CD4-positive, alpha-beta T cell (primary cell): ENCODE data around the gene NDUFA7. TPM values are rescaled to one million over a fixed set of nuclear protein-coding genes. Genes with fewer than 3 reads are reported as not detected.

Source experiments
- ATAC-seq: fragments of 200-7000 bp; cut with Tn5 transposase; one replicate; pipeline ENCODE4 v1.10.0; 2022; ENCODE audit warnings: mild to moderate bottlenecking; ENCODE audit not compliant: poor library complexity
- CTCF ChIA-PET: fragments of 350-600 bp; sonication (Branson Sonifier 250); formaldehyde crosslinking; loops from one replicate; lab custom pipeline; 2021; ENCODE audit warnings: antibody characterized with exemption, inconsistent platforms; lab: Charles Lee
- POLR2A ChIA-PET: fragments of 350-600 bp; sonication (Branson Sonifier 250); formaldehyde crosslinking; loops from one replicate; lab custom pipeline; 2021; ENCODE audit warnings: antibody characterized with exemption, inconsistent platforms; lab: Charles Lee
- DNase-seq, 14 experiments: peaks; one replicate each; pipeline ENCODE4 v3.0.0-alpha.2; 2013 to 2020; ENCODE audit warnings: mixed read lengths in 2 of 14
- H3K27ac ChIP-seq, 2 donors: one replicate each; pipeline versions ENCODE4 v1.5.1 to v1.7.0; 2013; ENCODE audit warnings: low read length in 2 of 2, low read depth in 1 of 2, mild to moderate bottlenecking in 1 of 2
- H3K27me3 ChIP-seq, 2 experiments: 1 replicate in 1 of 2; 2 replicates in 1 of 2; pipeline versions ENCODE4 v1.6.1 to v1.7.0; 2013; ENCODE audit warnings: low read length in 2 of 2, control low read depth in 1 of 2, mild to moderate bottlenecking in 1 of 2, moderate library complexity in 1 of 2; ENCODE audit not compliant: insufficient read depth in 2 of 2, control insufficient read depth in 1 of 2
- H3K36me3 ChIP-seq: one replicate; pipeline ENCODE4 v1.6.1; 2013; ENCODE audit warnings: low read length, control low read depth; ENCODE audit not compliant: insufficient read depth
- H3K4me1 ChIP-seq: one replicate; pipeline ENCODE4 v1.6.1; 2013; ENCODE audit warnings: low read length, control low read depth; ENCODE audit not compliant: insufficient read depth
- H3K4me3 ChIP-seq: one replicate; pipeline ENCODE4 v1.5.1; 2013; ENCODE audit warnings: mild to moderate bottlenecking, low read length, moderate library complexity
- H3K9me3 ChIP-seq, 2 experiments: 1 replicate in 1 of 2; 2 replicates in 1 of 2; pipeline versions ENCODE4 v1.6.1 to v1.7.0; 2013; ENCODE audit warnings: low read length in 2 of 2, mild to moderate bottlenecking in 2 of 2, control low read depth in 1 of 2, moderate library complexity in 1 of 2; ENCODE audit not compliant: control insufficient read depth in 1 of 2, insufficient read depth in 1 of 2
- H3K27ac Mint-ChIP-seq: one replicate; pipeline ENCODE4 v1.8.0; 2020; ENCODE audit warnings: mixed read lengths
- H3K27me3 Mint-ChIP-seq: one replicate; pipeline ENCODE4 v1.8.0; 2021; ENCODE audit warnings: mixed read lengths
- H3K36me3 Mint-ChIP-seq: one replicate; pipeline ENCODE4 v1.8.0; 2021; ENCODE audit warnings: low read depth, mixed read lengths
- H3K4me1 Mint-ChIP-seq: one replicate; pipeline ENCODE4 v1.8.0; 2021; ENCODE audit warnings: low read depth, mixed read lengths
- H3K4me3 Mint-ChIP-seq: one replicate; pipeline ENCODE4 v1.8.0; 2020; ENCODE audit warnings: mild to moderate bottlenecking, mixed read lengths
- H3K9me3 Mint-ChIP-seq: one replicate; pipeline ENCODE4 v1.8.0; 2020; ENCODE audit warnings: mixed read lengths
- intact Hi-C, 2 experiments: fragments of 100-400 bp; cut with DNase I in 1 of 2; cut with micrococcal nuclease in 1 of 2; formaldehyde crosslinking; loops; one replicate each; pipeline versions ENCODE4 v1.15.1 to v1.9.0; 2023 to 2025; cut with DNase I, micrococcal nuclease
- total RNA-seq, 174 experiments: library from RNA in 2 of 174; stranded (reverse) in 2 of 174; gene quantifications; one replicate each; pipeline ENCODE4 v1.2.3 and lab custom pipeline; 2021 to 2026
- TF ChIP-seq, protein P1 (sequence below): fragments of 200-600 bp; IDR thresholded peaks from one replicate; pipeline ENCODE4 v1.8.0; 2022; ENCODE audit warnings: antibody characterized with exemption, mild to moderate bottlenecking

Gene NDUFA7
- total RNA-seq, 2 experiments from 2014 or later: 42.0 to 42.7 TPM

DNA sequence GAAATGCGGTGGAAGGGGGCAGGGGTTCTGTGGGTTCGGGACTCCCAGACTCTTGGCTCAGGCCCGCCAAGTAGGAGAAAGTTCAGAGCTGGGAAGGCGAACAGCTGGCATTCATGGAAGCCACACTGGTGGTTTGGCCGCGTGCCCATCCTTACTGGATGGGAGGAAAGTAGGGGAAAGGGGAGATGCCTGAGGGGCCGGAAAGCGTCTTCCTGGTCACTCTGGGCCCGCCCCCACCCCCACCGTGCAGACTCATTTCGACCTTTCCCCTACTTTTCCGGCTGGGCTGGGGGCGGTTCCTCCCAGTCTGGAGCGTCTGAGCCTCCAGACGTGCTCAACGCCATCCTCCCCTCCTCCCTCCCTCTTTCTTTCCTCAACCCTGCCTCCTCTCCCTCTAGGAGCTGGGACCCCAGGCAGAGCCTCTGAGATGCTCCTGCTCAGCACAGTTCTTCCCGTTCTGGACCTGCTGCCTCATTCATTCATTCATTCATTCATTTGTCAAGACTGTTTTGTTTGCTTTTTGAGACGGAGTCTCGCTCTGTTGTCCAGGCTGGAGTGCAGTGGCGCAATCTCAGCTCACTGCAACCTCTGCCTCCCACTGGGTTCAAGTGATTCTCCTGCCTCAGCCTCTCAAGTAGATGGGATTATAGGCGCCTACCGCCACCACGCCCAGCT lies 46.3 kb upstream of the NDUFA7 start:
- H3K9me3 ChIP-seq: no peaks in the 10 kb centered on the region
- peaks cover 18% of the 10 kb centered on the region for H3K4me1 ChIP-seq
- DNase-seq (no peak), ATAC-seq (no peak)
- Mint-ChIP-seq H3K4me3 (no peak overlapping the region), H3K4me1 (peaks cover 13% of the 10 kb centered on the region), H3K9me3 (no peaks in the 10 kb centered on the region), H3K27ac (no peak overlapping the region), H3K27me3 (peaks cover 54% of the 10 kb centered on the region), H3K36me3 (no peaks in the 10 kb centered on the region)
- no peak overlapping the region for H3K4me3 ChIP-seq
- POLR2A ChIA-PET: no interaction called here
- TF ChIP-seq, protein P1, sequence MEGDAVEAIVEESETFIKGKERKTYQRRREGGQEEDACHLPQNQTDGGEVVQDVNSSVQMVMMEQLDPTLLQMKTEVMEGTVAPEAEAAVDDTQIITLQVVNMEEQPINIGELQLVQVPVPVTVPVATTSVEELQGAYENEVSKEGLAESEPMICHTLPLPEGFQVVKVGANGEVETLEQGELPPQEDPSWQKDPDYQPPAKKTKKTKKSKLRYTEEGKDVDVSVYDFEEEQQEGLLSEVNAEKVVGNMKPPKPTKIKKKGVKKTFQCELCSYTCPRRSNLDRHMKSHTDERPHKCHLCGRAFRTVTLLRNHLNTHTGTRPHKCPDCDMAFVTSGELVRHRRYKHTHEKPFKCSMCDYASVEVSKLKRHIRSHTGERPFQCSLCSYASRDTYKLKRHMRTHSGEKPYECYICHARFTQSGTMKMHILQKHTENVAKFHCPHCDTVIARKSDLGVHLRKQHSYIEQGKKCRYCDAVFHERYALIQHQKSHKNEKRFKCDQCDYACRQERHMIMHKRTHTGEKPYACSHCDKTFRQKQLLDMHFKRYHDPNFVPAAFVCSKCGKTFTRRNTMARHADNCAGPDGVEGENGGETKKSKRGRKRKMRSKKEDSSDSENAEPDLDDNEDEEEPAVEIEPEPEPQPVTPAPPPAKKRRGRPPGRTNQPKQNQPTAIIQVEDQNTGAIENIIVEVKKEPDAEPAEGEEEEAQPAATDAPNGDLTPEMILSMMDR: no peak
- H3K27ac ChIP-seq: no peak overlapping the region
- intact Hi-C loops: no loop called here
- H3K27me3 ChIP-seq: peaks cover 31 to 34% of the 10 kb centered on the region in 2 experiments
- CTCF ChIA-PET: interaction anchor here (0.6 kb wide), 1 partner anchor 1989 kb away, joined by 3 read pairs; no protein-coding TSS in a partner anchor
- no peaks in the 10 kb centered on the region for H3K36me3 ChIP-seq

DNA sequence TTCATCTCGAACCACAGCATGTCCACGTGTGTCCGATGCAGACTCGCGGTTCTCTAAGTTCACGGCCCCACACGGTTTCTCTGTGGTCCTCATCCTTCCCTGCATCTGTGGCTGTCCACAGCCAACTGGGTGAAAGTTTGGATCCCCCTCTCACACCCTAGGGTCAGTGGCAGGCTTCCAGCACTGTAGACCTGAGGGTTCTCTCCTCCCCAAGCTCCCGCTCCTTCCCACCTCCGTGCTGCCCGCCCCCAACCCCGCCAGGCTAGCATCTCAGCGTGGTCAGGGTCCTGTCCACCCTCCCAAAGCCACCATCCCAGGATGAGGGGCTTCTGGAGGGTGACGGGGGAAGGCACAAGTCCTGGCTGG lies 45.8 kb upstream of the NDUFA7 start:
- POLR2A ChIA-PET: no interaction called here

DNA sequence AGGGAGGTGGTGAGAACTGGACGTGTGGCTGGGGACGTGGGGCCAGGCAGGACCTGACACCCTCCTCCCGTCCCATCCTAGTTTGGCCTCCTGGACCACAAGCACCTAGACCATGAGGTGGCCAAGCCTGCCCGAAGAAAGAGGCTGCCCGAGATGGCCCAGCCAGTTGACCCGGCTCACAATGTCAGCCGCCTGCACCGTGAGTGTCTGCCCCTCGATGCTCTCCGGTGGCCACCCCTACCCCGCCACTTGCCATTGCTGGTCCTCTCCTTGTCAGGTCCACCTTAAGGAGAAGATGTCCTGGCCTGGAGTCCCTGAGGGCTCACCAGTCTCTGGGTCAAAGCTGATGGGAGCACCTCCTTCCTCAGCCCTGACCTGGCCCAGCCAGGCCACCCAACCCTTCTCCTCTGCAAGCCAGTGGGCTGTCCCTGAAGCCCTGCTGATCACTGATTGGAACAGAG lies 45.0 kb upstream of the NDUFA7 start:
- no peak for DNase-seq
- ChIA-PET CTCF (no interaction called here), POLR2A (no interaction called here)
- ATAC-seq: no peak
- H3K4me1 Mint-ChIP-seq: peaks cover 13% of the 10 kb centered on the region
- H3K9me3 Mint-ChIP-seq: no peaks in the 10 kb centered on the region
- H3K4me3 Mint-ChIP-seq: no peak overlapping the region
- H3K36me3 ChIP-seq: no peaks in the 10 kb centered on the region
- peaks cover 38 to 39% of the 10 kb centered on the region in 2 experiments for H3K27me3 ChIP-seq
- TF ChIP-seq, protein P1: no peak
- H3K27me3 Mint-ChIP-seq: peaks cover 64% of the 10 kb centered on the region
- H3K36me3 Mint-ChIP-seq: no peaks in the 10 kb centered on the region
- peaks cover 18% of the 10 kb centered on the region for H3K4me1 ChIP-seq
- H3K27ac ChIP-seq: no peak overlapping the region
- intact Hi-C loops: no loop called here
- peaks cover 0 to 4% of the 10 kb centered on the region in 2 experiments for H3K9me3 ChIP-seq
- H3K4me3 ChIP-seq: no peak overlapping the region
- no peak overlapping the region for H3K27ac Mint-ChIP-seq

More for the DNA sequence above, 45.8 kb upstream of the NDUFA7 start:
- no peaks in the 10 kb centered on the region for H3K36me3 ChIP-seq
- no peak overlapping the region for H3K4me3 ChIP-seq
- Mint-ChIP-seq H3K4me1 (peaks cover 13% of the 10 kb centered on the region), H3K9me3 (no peaks in the 10 kb centered on the region), H3K27ac (no peak overlapping the region), H3K36me3 (no peaks in the 10 kb centered on the region), H3K4me3 (no peak overlapping the region), H3K27me3 (peaks cover 59% of the 10 kb centered on the region)
- intact Hi-C loops: no loop called here
- peaks cover 18% of the 10 kb centered on the region for H3K4me1 ChIP-seq
- CTCF ChIA-PET: interaction anchor here (0.6 kb wide), 1 partner anchor 1989 kb away, joined by 3 read pairs; no protein-coding TSS in a partner anchor
- TF ChIP-seq, protein P1: no peak
- peaks cover 34 to 35% of the 10 kb centered on the region in 2 experiments for H3K27me3 ChIP-seq
- ATAC-seq (no peak), DNase-seq (no peak)
- peaks cover 0 to 2% of the 10 kb centered on the region in 2 experiments for H3K9me3 ChIP-seq
- H3K27ac ChIP-seq: no peak overlapping the region
